HCT116 (cell line): ENCODE results near the gene CBX5. TPM values are rescaled to one million over a fixed set of nuclear protein-coding genes. Genes with fewer than 3 reads are reported as not detected.

Source experiments
- ATAC-seq: fragments of 200-7000 bp; cut with Tn5 transposase; 2 replicates; pipeline ENCODE4 v1.9.1; 2020; ENCODE audit warnings: mild to moderate bottlenecking, moderate library complexity
- BruUV-seq: library from RNA; stranded (reverse); fragments of 400-500 nt; replicated peaks from 2 replicates; lab custom pipeline; 2021; lab: Mats Ljungman, UMichigan
- CTCF ChIA-PET: fragments of 300-600 bp; sonication (Branson Sonifier 250); formaldehyde crosslinking; loops from one replicate; lab custom pipeline; 2021; ENCODE audit warnings: antibody characterized with exemption; lab: Charles Lee
- POLR2A ChIA-PET: fragments of 300-600, 350-600 bp; sonication (Branson Sonifier 250); formaldehyde crosslinking; loops from one replicate; lab custom pipeline; 2021; ENCODE audit warnings: antibody characterized with exemption; lab: Charles Lee
- RAD21 ChIA-PET, 2 experiments: fragments of 300-600 bp; sonication (Branson Sonifier 250); formaldehyde crosslinking; loops; one replicate each; lab custom pipeline; 2023; ENCODE audit warnings: low total read pairs in 2 of 2; ENCODE audit not compliant: uncharacterized antibody in 2 of 2, unreplicated experiment in 2 of 2, low non-redundant PET in 1 of 2; lab: Charles Lee
- DNase-seq: peaks from one replicate; pipeline ENCODE4 v3.0.0-alpha.2; 2010; ENCODE audit warnings: low read depth, low spot score
- H2AFZ ChIP-seq: fragments of 200-600 bp; shearing (Covaris generic), sonication (generic); 2 replicates; pipeline ENCODE4 v1.6.1; 2017; ENCODE audit warnings: low read depth, mixed run types, mixed read lengths, antibody characterized with exemption, low read length; ENCODE audit not compliant: poor library complexity, severe bottlenecking
- H3K27ac ChIP-seq: 2 replicates; pipeline ENCODE4 v1.5.1; 2012; ENCODE audit warnings: low read depth, low read length
- H3K27me3 ChIP-seq: fragments of 200-600 bp; sonication (generic); 2 replicates; pipeline ENCODE4 v1.6.1; 2016; ENCODE audit warnings: mixed run types, low read length, mixed read lengths; ENCODE audit not compliant: insufficient read depth
- H3K36me3 ChIP-seq, 2 experiments: fragments of 200-500 bp in 1 of 2; fragments of 200-600 bp in 1 of 2; sonication (Bioruptor generic) in 1 of 2; sonication (generic) in 1 of 2; 2 replicates each; pipeline versions ENCODE4 v1.5.1 to v1.6.1; 2014 to 2016; ENCODE audit warnings: low read length in 2 of 2, inconsistent platforms in 1 of 2, mixed read lengths in 1 of 2, mixed run types in 1 of 2; ENCODE audit not compliant: insufficient read depth in 2 of 2, control insufficient read depth in 1 of 2
- H3K4me1 ChIP-seq, 2 experiments: fragments of 200-600 bp in 1 of 2; sonication (generic) in 1 of 2; 2 replicates each; pipeline versions ENCODE4 v1.5.1 to v1.6.1; 2012 to 2017; ENCODE audit warnings: low read length in 2 of 2, inconsistent platforms in 1 of 2, mild to moderate bottlenecking in 1 of 2, mixed read lengths in 1 of 2, mixed run types in 1 of 2, moderate library complexity in 1 of 2; ENCODE audit not compliant: insufficient read depth in 2 of 2, control insufficient read depth in 1 of 2
- H3K4me2 ChIP-seq: fragments of 200-600 bp; sonication (generic); 2 replicates; pipeline ENCODE4 v1.6.1; 2017; ENCODE audit warnings: mixed run types, low read length, mixed read lengths
- H3K4me3 ChIP-seq, 2 experiments: fragments of 200-600 bp in 1 of 2; sonication (generic) in 1 of 2; replicated peaks in 1 of 2; 2 replicates each; pipeline ENCODE4 v1.5.1; 2011 to 2016; ENCODE audit warnings: low read length in 2 of 2, control low read depth in 1 of 2, low read depth in 1 of 2, mild to moderate bottlenecking in 1 of 2, mixed read lengths in 1 of 2, mixed run types in 1 of 2
- H3K79me2 ChIP-seq: fragments of 200-600 bp; sonication (generic); 2 replicates; pipeline ENCODE4 v1.6.1; 2017; ENCODE audit warnings: mild to moderate bottlenecking, mixed run types, low read length, moderate library complexity, mixed read lengths; ENCODE audit not compliant: insufficient read depth
- H3K9ac ChIP-seq: fragments of 200-600 bp; sonication (generic); 2 replicates; pipeline ENCODE4 v1.6.1; 2016; ENCODE audit warnings: low read length, mixed read lengths
- H3K9me2 ChIP-seq: fragments of 200-600 bp; sonication (generic), shearing (Covaris generic); 2 replicates; pipeline ENCODE4 v1.6.1; 2017; ENCODE audit warnings: mixed run types, mild to moderate bottlenecking, moderate library complexity; ENCODE audit not compliant: insufficient read depth
- H3K9me3 ChIP-seq, 2 experiments: fragments of 200-500 bp in 1 of 2; fragments of 200-600 bp in 1 of 2; sonication (Bioruptor generic) in 1 of 2; sonication (generic) in 1 of 2; 2 replicates each; pipeline ENCODE4 v1.6.1; 2014 to 2017; ENCODE audit warnings: low read length in 2 of 2, mixed read lengths in 2 of 2, inconsistent platforms in 1 of 2, low read depth in 1 of 2, mild to moderate bottlenecking in 1 of 2, mixed run types in 1 of 2, moderate library complexity in 1 of 2; ENCODE audit not compliant: control insufficient read depth in 1 of 2, insufficient read depth in 1 of 2
- H4K20me1 ChIP-seq: fragments of 200-600 bp; sonication (generic), shearing (Covaris generic); 2 replicates; pipeline ENCODE4 v1.6.1; 2017; ENCODE audit warnings: mixed run types, mild to moderate bottlenecking, moderate library complexity; ENCODE audit not compliant: insufficient read depth
- EGR1 ChIP-seq: IDR thresholded peaks from 2 replicates; pipeline ENCODE4 v1.6.1; 2012; ENCODE audit warnings: low read depth
- ELF1 ChIP-seq: IDR thresholded peaks from 2 replicates; pipeline ENCODE4 v1.6.1; 2012; ENCODE audit warnings: low read depth, borderline replicate concordance
- EZH2 ChIP-seq: fragments of 200-600 bp; sonication (generic); IDR thresholded peaks from 2 replicates; pipeline ENCODE4 v1.6.1; 2017; ENCODE audit warnings: antibody characterized with exemption, mixed run types
- RAD21 ChIP-seq: IDR thresholded peaks from 2 replicates; pipeline ENCODE4 v1.6.1; 2012; ENCODE audit warnings: low read depth, mild to moderate bottlenecking
- intact Hi-C: fragments of 100-400 bp; cut with micrococcal nuclease; formaldehyde crosslinking; loops from 2 replicates; pipeline ENCODE4 v1.10.0; 2022
- total RNA-seq: library from RNA; stranded (reverse); gene quantifications from one replicate; pipeline ENCODE4 v1.2.1, GENCODE V29; 2021; ENCODE audit not compliant: unreplicated experiment

The CBX5 gene
- total RNA-seq, 1 experiment from 2014 or later: 72.3 TPM

- H4K20me1 ChIP-seq: no peaks in the 10 kb centered on the region
- H3K9me2 ChIP-seq: no peaks in the 10 kb centered on the region
- H3K79me2 ChIP-seq: no peaks in the 10 kb centered on the region
- H3K9ac ChIP-seq: no peak overlapping the region
- H3K27me3 ChIP-seq: no peaks in the 10 kb centered on the region
- H3K4me3 ChIP-seq: no peak overlapping the region
- no peaks in the 10 kb centered on the region for H3K4me1 ChIP-seq
- ATAC-seq (no peak), DNase-seq (no peak)
- H3K36me3 ChIP-seq: peaks cover 3 to 25% of the 10 kb centered on the region in 2 experiments; a peak in 2 of 4 replicates
- no peaks in the 10 kb centered on the region for H3K9me3 ChIP-seq
- BruUV-seq: TSS peak; percentile 10
- no peak overlapping the region for H3K4me2 ChIP-seq
- intact Hi-C loops: no loop called here
- ChIA-PET RAD21 (no interaction called here), CTCF (interaction anchor here (2.2 kb wide), 1 partner anchor 12 kb away, joined by 8 read pairs; no protein-coding TSS in a partner anchor), POLR2A (interaction anchor here (1.5 kb wide), 1 partner anchor 10 kb away, joined by 4 read pairs; no protein-coding TSS in a partner anchor)
- H3K27ac ChIP-seq: no peak overlapping the region
- H2AFZ ChIP-seq: no peak overlapping the region
- TF ChIP-seq EGR1: no peak
- no peak for TF ChIP-seq ELF1
- TF ChIP-seq EZH2: no peak
Measured at GRCh38 chr12:54239620-54240019, 40.3 kb downstream of the CBX5 start.

GRCh38 chr12:54238531-54238930 lies 41.4 kb downstream of the CBX5 start:
- H4K20me1 ChIP-seq: no peaks in the 10 kb centered on the region
- H2AFZ ChIP-seq: no peak overlapping the region
- no peaks in the 10 kb centered on the region for H3K79me2 ChIP-seq
- ChIA-PET CTCF (interaction anchor here (2.2 kb wide), 1 partner anchor 13 kb away, joined by 8 read pairs; no protein-coding TSS in a partner anchor), RAD21 (no interaction called here), POLR2A (interaction anchor here (1.3 to 1.5 kb wide), 2 partner anchors 9 to 42 kb away, joined by 4 read pairs; partner anchors contain the start of genes CBX5 and HNRNPA1)
- no peaks in the 10 kb centered on the region for H3K9me3 ChIP-seq
- ATAC-seq: no peak
- no peaks in the 10 kb centered on the region for H3K4me1 ChIP-seq
- H3K4me2 ChIP-seq: no peak overlapping the region
- peaks cover 3 to 25% of the 10 kb centered on the region in 2 experiments; a peak in 2 of 4 replicates for H3K36me3 ChIP-seq
- BruUV-seq: no TSS peak
- H3K9me2 ChIP-seq: no peaks in the 10 kb centered on the region
- TF ChIP-seq RAD21: no peak
- H3K9ac ChIP-seq: no peak overlapping the region
- no peak overlapping the region for H3K4me3 ChIP-seq
- DNase-seq: no peak
- intact Hi-C loops: no loop called here
- H3K27me3 ChIP-seq: no peaks in the 10 kb centered on the region
- H3K27ac ChIP-seq: no peak overlapping the region
